Right lobe of liver (tissue), 6 donors: Measurements from ENCODE around the gene AGFG1. TPM values are rescaled to one million over a fixed set of nuclear protein-coding genes. Genes with fewer than 3 reads are reported as not detected.
A peak's percentile ranks its signal among the peaks of the same experiment; 100 is the strongest.

Experiments
- ATAC-seq, 4 donors: fragments of 200-7000 bp; cut with Tn5 transposase; one replicate each; pipeline ENCODE4 v1.9.1; 2020; ENCODE audit warnings: mild to moderate bottlenecking in 4 of 4, moderate library complexity in 4 of 4
- DNase-seq, 3 donors: peaks; one replicate each; pipeline ENCODE4 v3.0.0-alpha.2; 2020
- H3K27ac ChIP-seq, 3 donors: fragments of 200-600 bp; one replicate each; pipeline ENCODE4 v1.8.0; 2022
- H3K27me3 ChIP-seq, 2 donors: fragments of 200-600 bp; one replicate each; pipeline ENCODE4 v1.8.0; 2022
- H3K36me3 ChIP-seq, 4 donors: fragments of 200-600 bp; sonication (generic) in 1 of 4; one replicate each; pipeline versions ENCODE4 v1.5.1 to v1.8.0; 2017 to 2022; ENCODE audit warnings: control low read depth in 1 of 4
- H3K4me1 ChIP-seq, 4 donors: fragments of 200-600 bp; sonication (generic) in 1 of 4; one replicate each; pipeline versions ENCODE4 v1.5.1 to v1.8.0; 2017 to 2022; ENCODE audit warnings: control low read depth in 1 of 4
- H3K4me3 ChIP-seq, 3 donors: fragments of 200-600 bp; one replicate each; pipeline ENCODE4 v1.8.0; 2022
- H3K9me3 ChIP-seq, 4 donors: fragments of 200-600 bp; sonication (generic) in 1 of 4; one replicate each; pipeline versions ENCODE4 v1.5.1 to v1.8.0; 2017 to 2022; ENCODE audit warnings: control low read depth in 1 of 4
- CTCF ChIP-seq, 4 donors: fragments of 200-600 bp in 3 of 4; fragments of 450-650 bp in 1 of 4; IDR thresholded peaks; one replicate each; pipeline versions ENCODE4 v1.5.1 to v1.8.0; 2016 to 2022; ENCODE audit warnings: antibody characterized with exemption in 4 of 4, mild to moderate bottlenecking in 2 of 4
- POLR2A ChIP-seq: fragments of 450-650 bp; IDR thresholded peaks from one replicate; pipeline ENCODE4 v1.6.1; 2017; ENCODE audit warnings: antibody characterized with exemption, mild to moderate bottlenecking
- WGBS: methylation state at CpG from one replicate; pipeline ENCODE4 v1.1.6; 2018; ENCODE audit warnings: low coverage, low lambda C conversion rate; ENCODE audit not compliant: insufficient coverage; ENCODE audit errors: missing lambda C conversion rate; 5-methylcytosine and 5-hydroxymethylcytosine counted together
- intact Hi-C, 2 donors: fragments of 100-400 bp; cut with DNase I; formaldehyde crosslinking; loops; one replicate each; pipeline versions ENCODE4 v1.11.2 to v1.14.1; 2022
- total RNA-seq, 6 experiments: library from RNA; depleted of rRNA in 2 of 6; stranded (reverse); fragments of >200 nt in 2 of 6; fragmentation: NEBNext Ultra II Directional in 3 of 6; extraction: Animal tissue kit (Norgen Biotek cat#: 25700) in 3 of 6; gene quantifications; one replicate each; pipeline versions ENCODE4 v1.1.0 to v1.2.4, GENCODE V29; 2016 to 2023
- donor health status: DM: no; HTN: yes; CAD: no.
- donor health status: DM: no; HTN: no; CAD: no.
- donor health status: DM: no; HTN: no; CAD: no.
- donor health status: DM: no; HTN: yes; CAD: no.
- donor health status: DM: no; HTN: yes; CAD: no.

Gene AGFG1
- total RNA-seq, 6 experiments from 2014 or later, result 25.2 to 70.0 (median 39.5) TPM

GRCh38 chr2:227602358-227602757 lies 130.4 kb downstream of the AGFG1 start:
- Histone ChIP-seq H3K27me3 (no peaks in the 10 kb centered on the region), H3K9me3 (no peaks in the 10 kb centered on the region), H3K36me3 (no peaks in the 10 kb centered on the region), H3K4me1 (no peaks in the 10 kb centered on the region), H3K27ac (no peak overlapping the region), H3K4me3 (no peak overlapping the region)
- TF ChIP-seq POLR2A, result no peak
- no peak for TF ChIP-seq CTCF (IDR thresholded peaks at IDR 0.05)
- 57% methylated on average over 3 of the region's 3 CpGs for whole genome bisulfite sequencing
- no peak for DNase-seq
- ATAC-seq, result no peak
- intact Hi-C loops, result no loop called here

- 36% methylated on average over 1 of the region's 1 CpG for WGBS
- TF ChIP-seq CTCF (IDR thresholded peaks at IDR 0.05) (no peak), POLR2A (no peak)
- DNase-seq (peak in 1 of 3 donors; percentile 60), ATAC-seq (peak; percentile 38 to 86 (median 78))
- Histone ChIP-seq H3K36me3 (no peaks in the 10 kb centered on the region), H3K27me3 (no peaks in the 10 kb centered on the region), H3K9me3 (no peaks in the 10 kb centered on the region), H3K27ac (peak overlapping the region in 1 of 3 donors; percentile 46), H3K4me1 (no peaks in the 10 kb centered on the region), H3K4me3 (no peak overlapping the region)
- intact Hi-C loops, result no loop called here
These were observed 134.5 kb downstream of the AGFG1 start for GRCh38 chr2:227606476-227606875.

- no peaks in the 10 kb centered on the region for H3K36me3 ChIP-seq
- no peak for DNase-seq
- WGBS, result 50% methylated on average over 3 of the region's 3 CpGs
- TF ChIP-seq CTCF (IDR thresholded peaks at IDR 0.05) (no peak), POLR2A (no peak)
- ATAC-seq, result peak; percentile 22 to 63 (median 29)
- H3K27me3 ChIP-seq, result no peaks in the 10 kb centered on the region
- no peaks in the 10 kb centered on the region for H3K9me3 ChIP-seq
- H3K4me1 ChIP-seq, result no peaks in the 10 kb centered on the region
- no peak overlapping the region for H3K27ac ChIP-seq
- no peak overlapping the region for H3K4me3 ChIP-seq
- intact Hi-C loops, result no loop called here
These were observed 136.0 kb downstream of the AGFG1 start for GRCh38 chr2:227607941-227608340.

- ATAC-seq (peak in 3 of 4 donors; percentile 34 to 43 (median 39)), DNase-seq (no peak)
- no peak for TF ChIP-seq POLR2A
- no peak for TF ChIP-seq CTCF (IDR thresholded peaks at IDR 0.05)
- H3K4me1 ChIP-seq, result no peaks in the 10 kb centered on the region
- no peak overlapping the region for H3K27ac ChIP-seq
- intact Hi-C loops, result no loop called here
- WGBS, result 65% methylated on average over 7 of the region's 16 CpGs
- no peak overlapping the region for H3K4me3 ChIP-seq
- no peaks in the 10 kb centered on the region for H3K9me3 ChIP-seq
- H3K27me3 ChIP-seq, result no peaks in the 10 kb centered on the region
- no peaks in the 10 kb centered on the region for H3K36me3 ChIP-seq
These were observed 136.8 kb downstream of the AGFG1 start for GRCh38 chr2:227608561-227609338.
